ENCODE measurements around the gene GLB1L2.

GLB1L2 gene

DNA sequence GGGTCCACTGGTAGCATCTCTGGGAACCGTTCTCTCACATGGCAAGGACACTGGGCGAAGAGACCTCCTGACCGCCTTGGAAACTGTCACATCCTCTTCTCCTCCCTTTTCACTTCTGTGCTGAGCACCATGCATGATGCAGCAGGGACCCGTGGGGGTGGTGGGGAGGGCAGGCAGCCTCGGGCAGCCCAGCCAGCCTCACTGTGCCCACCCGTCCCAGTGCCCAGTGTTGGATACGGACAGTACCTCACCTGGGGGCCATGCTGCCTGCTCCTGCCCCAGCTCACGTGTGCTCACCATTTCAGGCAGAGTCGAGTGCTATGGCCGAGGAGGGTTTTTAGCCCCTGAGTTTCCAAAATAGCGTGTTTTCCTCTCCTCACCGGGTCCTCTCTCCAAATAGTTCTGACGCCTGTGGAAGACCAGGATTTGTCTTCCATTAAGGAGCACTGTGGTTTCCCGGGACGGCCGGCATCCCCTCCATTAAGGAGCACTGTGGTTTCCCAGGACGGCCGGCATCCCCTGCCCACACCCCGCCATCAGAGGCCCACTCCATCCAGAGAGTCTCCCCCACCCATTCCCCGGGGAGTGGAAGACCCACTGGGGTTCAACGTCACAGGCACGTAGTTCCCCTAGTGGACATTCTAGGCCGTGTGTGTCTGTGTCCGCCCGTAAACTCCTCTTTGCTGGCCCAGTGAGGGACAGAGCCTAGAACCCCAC is 57.8 kb downstream of the GLB1L2 start:
- DNase-seq, result no peak

GRCh38 chr11:134390706-134391569 is 59.1 kb downstream of the GLB1L2 start:
- DNase-seq, result no peak

GRCh38 chr11:134391656-134392055 is 59.9 kb downstream of the GLB1L2 start:
- DNase-seq, result no peak

DNA sequence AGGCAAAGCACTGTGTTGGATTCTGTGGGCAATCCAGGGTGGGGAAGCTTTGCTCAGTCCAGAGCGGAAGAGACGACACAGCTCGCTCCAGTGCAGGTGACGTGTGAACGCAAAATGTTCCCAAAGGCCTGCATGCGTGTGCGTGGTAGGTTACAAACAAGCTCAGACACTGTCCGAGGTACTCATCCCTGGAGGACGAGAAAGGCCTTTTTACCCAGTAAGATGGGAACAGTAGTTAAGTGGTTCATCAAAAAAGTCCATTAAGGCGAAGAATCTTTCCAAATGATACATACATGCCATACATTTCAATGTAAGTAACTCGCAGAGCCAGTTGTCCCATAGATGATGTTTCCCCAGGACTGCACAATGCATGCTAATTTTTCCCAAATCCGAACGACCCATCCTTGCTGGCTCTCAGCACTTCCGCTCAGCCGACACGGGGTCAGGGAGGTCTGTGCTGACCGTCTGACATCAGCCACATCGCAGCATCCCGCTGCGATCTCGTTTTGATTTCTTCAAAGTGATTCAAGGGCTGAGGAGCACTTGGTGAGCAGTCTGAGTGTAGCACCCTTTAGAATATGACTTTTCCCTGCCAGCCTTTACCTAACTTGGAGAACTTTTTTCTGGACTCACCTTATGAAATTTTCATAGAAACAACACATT is 61.3 kb downstream of the GLB1L2 start:
- DNase-seq, result no peak

- DNase-seq, result no peak
Observed at GRCh38 chr11:134393638-134394037, 61.9 kb downstream of the GLB1L2 start.

DNA sequence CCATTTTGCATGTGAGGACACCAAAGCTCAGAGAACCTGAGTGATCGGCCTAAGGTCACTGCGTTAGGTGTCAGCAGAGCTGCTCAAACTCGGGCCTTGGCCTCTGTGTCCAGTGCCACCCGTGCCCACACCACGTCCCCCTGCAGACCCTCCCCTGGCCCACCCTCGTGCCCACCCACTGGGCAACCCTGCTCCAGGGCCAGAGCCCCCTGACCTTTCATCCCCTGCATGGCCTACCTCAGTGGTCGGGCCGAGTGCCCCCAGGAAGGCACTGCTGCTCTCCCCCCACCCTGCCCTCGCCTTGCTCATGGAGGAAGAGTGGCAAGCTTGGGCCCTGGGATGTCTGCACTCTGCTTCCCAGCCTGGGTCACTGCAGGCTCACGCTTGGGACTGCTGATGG is 62.5 kb downstream of the GLB1L2 start:
- no peak for DNase-seq

DNA sequence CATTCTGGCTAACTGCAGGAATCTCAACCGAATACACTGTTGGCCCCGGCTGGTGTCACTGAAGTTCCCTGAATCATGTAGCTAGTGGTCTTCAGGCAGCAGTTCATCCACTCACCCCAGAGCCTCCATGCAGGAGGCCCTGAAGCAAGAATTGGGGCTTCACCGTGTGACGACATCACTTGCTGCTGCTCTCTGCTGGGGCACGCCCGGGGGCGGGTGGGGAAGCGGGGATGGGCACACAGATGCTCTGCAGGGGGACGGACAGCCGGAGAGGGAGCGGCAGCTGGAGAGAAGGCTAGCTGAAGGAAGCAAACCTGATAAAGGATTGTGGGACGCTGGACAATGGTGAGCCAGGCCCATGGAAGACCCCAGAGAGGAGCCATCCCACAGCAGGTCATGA is 63.2 kb downstream of the GLB1L2 start:
- DNase-seq, result no peak

DNA sequence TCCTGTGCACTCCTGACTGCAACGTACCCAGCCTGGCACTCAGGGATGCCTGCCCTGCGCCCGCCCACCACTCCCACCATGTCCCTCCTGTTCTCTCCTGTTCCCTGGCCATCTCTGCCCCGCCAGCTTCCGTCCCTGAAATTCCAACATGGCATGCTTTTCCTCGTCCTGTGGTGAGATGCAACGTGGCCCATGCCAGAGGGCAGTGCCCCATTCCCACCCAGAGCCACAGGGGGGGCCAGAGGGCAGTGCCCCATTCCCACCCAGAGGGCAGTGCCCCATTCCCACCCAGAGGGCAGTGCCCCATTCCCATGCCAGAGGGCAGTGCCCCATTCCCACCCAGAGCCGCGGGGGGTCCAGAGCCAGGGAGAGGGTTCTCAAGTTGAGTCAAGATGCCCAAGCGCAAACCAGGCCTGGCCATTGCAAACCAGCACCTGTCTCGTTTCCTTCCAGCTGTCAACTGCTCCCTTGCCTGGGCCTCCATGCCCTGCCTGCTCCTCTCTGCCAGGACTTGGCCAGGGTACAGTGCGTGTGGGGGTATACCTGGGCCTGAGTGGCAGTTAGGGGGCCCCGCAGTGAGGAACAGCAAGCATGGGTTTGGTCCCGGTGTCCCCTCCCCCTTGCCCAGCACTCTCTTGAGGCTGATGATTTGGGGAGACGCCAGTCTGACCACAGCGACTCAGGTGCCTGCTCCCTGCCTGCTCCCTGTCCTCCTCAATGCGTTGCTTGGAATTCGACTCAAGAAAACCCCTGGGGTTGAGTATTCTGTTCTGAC is 65.7 kb downstream of the GLB1L2 start:
- no peak for DNase-seq

DNA sequence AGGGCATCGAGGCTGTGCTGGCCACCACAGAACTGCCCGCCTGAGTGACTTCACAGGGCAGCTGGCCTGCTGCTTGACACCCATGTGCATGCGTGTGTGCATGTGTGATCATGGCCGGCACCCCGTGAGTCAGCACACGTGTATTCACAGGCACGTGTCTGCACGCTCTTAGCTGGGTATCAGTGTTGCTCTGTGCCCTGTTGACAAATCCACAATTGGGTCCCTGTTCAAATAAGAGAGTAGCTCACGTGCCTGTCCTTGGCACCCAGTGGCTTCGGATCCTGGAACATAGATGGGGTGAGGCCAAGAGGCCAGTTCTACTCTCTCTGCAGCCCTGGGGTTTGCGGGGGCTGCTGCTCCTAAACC is 66.3 kb downstream of the GLB1L2 start:
- DNase-seq, result no peak

DNA sequence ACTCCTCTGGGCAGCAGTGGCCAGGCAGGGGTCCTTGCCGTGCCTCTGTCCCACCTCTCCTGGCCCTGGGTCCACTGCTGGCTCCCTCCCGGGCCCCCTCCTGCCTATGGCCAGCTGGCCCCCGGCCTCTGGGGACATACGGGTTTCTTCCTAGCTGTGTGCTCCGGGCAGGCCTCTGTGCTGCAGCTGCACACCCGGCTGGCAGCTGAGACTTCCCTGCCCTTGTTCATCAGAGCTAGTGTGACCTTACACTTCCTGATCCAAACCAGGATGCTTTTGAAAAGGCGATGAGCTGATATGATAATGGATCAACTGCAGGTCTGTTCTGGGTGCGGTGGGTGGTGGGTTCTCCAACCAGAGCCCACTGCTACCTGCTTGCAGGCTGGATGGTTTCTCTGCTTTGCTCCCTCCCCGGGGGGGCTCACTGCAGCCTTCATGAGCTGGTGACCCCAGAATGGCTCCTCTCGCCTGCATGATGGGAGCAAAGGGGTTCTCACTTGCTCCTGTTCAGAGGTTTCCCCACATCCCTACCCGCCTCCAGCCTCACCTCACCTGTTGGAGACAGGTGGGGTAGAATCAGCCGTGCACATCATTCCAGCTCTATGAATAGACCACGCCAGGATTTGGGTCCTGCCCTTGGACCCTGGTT is 67.0 kb downstream of the GLB1L2 start:
- DNase-seq, result no peak

- no peak for DNase-seq
Observed at GRCh38 chr11:134399293-134399654, 67.5 kb downstream of the GLB1L2 start.

GRCh38 chr11:134399996-134400395 is 68.2 kb downstream of the GLB1L2 start:
- no peak for DNase-seq

GRCh38 chr11:134401825-134402809 is 70.3 kb downstream of the GLB1L2 start:
- DNase-seq, result no peak

- no peak for DNase-seq
Observed at GRCh38 chr11:134402910-134403309, 71.1 kb downstream of the GLB1L2 start.

GRCh38 chr11:134404575-134405341 is 73.0 kb downstream of the GLB1L2 start:
- no peak for DNase-seq

GRCh38 chr11:134405436-134405835 is 73.6 kb downstream of the GLB1L2 start:
- no peak for DNase-seq

DNA sequence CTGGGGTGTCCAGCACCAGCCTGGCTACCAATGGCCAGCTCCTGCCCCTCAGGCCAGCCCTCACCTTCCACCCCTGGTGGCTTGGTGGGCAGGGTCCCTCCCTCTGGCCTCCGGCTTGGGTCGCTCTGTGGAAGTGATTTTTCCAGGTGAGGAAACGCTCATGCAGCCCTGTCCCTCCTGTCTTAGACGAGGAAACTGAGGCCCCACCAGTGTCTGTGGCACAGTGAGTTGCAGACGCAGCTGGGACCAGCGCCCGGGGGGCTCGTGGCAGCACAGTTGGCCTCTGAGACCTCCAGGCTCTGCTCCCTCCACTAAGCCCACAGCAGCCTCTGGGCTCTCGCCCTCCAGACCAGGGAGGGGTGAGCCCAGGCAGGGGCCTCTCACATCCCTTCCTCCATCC is 74.1 kb downstream of the GLB1L2 start:
- DNase-seq, result no peak

GRCh38 chr11:134406264-134407185 is 74.7 kb downstream of the GLB1L2 start:
- no peak for DNase-seq

DNA sequence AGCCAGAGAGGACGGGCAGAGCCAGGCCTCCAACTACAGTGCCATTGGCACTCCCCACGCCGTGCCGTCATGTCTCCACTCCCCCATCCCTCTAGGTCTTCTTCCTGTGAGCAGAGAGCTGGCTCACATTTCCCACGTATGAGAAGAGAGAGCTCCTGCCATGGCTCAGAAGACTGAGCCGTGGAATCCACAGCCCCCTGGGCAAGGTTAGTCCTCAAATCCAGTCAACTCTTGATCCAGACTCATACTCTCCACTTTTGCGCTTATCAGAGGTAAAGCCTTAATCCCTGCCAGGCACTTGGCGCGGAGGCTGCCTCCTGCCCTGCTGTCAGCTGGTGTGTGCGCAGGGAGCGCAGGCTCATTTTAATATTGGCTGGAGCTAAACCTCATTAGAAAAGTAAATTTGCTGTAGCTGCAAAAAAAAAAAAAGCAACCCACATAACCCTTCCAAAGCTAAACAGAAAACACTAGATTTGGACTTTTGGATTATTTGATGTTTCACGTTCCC is 75.6 kb downstream of the GLB1L2 start:
- DNase-seq, result no peak
